Stimulated activated naive CD8-positive, alpha-beta T cell treated with anti-CD3 and anti-CD28 coated beads, Interleukin-15, Interleukin-2, amounts not matched to agents 100 U/mL and 50 U/mL, for 24 hours (primary cell): ENCODE results near the gene CACNG1.
A peak's percentile ranks its signal among the peaks of the same experiment; 100 is the strongest.
"Not testable (repeated sequence)": the region's sequence is repeated elsewhere in the genome, so short reads cannot be mapped to it uniquely, and the experiment has no call there.

Experiments
- ATAC-seq: fragments of 150-1000 bp; cut with Tn5 transposase; one replicate; pipeline ENCODE4 v1.10.0; 2021
- DNase-seq: peaks from one replicate; pipeline ENCODE4 v3.0.0; 2021

The CACNG1 gene

GRCh38 chr17:67080804-67081203 lies 36.5 kb downstream of the CACNG1 start:
- ATAC-seq (peak; percentile 32), DNase-seq (no peak)

DNA sequence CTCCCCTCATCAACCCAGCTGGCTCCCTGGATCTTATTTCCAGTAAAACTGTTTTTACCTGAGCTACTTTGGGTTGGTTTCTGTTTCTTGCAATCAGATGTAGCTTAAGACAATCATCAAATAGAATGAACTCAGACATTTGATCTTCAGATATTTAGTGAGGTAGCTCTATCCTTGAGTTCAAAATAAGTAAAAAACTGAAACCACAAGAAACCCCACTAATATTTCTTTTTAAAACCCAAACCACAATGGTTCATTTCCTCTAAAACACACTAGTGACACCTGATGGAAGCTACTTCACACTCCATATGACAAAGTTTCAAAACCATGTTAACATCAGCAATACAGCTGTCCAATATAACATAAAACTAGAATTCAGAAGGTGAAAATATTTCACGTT lies 37.8 kb downstream of the CACNG1 start:
- peak; percentile 43 for ATAC-seq
- no peak for DNase-seq

- DNase-seq (no peak), ATAC-seq (no peak)
Observed at GRCh38 chr17:67085406-67085805, 41.1 kb downstream of the CACNG1 start.

DNA sequence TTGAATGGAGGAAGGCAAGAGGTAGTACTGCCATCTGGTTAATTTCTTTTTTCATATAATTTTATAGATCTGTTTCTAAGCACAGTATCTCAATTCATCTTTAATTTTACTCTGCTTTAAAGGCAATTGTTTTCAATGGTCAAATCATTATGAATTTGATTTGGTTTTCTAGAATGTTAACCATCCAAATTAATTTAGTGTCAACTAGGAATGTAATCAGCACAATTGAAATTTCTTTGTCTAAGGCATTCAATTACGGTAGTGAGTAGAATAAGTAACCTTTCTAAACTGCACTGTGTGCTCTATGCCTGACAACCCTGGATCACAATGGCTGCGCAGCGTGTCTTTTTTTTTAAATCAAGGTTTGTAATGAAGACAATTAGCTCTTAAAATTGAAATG lies 44.3 kb downstream of the CACNG1 start:
- ATAC-seq (no peak), DNase-seq (no peak)

DNA sequence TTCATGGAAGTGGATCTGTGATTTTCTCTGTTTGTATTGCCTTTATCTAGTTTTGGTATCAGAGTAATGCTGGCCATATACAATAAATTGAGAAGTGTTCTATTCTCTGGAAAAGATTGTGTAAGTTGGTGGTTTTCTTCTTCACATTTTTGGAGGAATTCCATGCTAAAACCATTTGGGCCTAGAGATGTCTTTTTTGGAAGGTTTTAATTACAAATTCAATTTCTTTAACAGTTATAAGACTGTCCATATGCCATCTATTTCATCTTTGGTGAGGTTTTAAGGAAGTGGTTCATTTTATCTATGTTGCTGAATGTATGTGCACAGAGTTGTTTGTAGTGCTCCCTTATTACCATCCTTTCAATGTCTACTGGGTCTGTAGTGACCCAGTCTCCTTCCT lies 46.0 kb downstream of the CACNG1 start:
- ATAC-seq (no peak), DNase-seq (no peak)

- no peak for DNase-seq
- no peak for ATAC-seq
Observed at GRCh38 chr17:67092291-67092690, 47.9 kb downstream of the CACNG1 start.

DNA sequence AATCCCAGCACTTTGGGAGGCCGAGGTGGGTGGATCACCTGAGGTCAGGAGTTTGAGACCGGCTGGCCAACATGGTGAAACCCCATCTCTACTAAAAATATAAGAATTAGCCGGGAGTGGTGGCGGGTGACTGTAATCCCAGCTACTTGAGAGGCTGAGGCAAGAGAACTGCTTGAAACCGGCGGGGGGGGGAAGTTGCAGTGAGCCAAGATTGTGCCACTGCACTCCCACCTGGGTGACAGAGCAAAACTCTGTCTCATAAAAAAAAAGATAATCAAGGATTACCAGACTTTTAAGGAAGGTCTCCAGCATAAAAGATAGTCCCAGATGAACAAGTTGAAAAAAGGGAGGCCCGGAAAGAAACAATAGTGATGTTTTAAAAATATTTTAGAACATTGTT lies 48.4 kb downstream of the CACNG1 start:
- not testable (repeated sequence) for ATAC-seq, DNase-seq

GRCh38 chr17:67093348-67093747 lies 49.0 kb downstream of the CACNG1 start:
- DNase-seq (no peak), ATAC-seq (no peak)

DNA sequence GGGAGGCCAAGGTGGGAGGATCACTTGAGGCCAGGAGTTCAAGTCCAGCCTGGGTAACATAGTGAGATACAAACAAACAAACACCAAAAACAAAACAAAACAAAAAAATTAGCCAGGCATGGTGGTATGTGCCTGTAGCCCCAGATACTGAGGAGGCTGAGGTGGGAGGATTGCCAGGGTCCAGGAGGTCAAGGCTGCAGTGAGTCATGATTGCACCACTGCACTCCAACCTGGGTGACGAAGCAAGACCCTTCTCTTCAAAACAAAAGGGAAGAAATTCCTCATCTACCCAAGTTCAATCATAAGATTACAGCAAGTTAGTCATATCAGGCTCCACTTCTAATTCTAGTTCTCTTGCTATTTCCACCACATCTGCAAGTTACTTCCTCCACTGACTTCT lies 50.9 kb downstream of the CACNG1 start:
- ATAC-seq, DNase-seq: not testable (repeated sequence)

DNA sequence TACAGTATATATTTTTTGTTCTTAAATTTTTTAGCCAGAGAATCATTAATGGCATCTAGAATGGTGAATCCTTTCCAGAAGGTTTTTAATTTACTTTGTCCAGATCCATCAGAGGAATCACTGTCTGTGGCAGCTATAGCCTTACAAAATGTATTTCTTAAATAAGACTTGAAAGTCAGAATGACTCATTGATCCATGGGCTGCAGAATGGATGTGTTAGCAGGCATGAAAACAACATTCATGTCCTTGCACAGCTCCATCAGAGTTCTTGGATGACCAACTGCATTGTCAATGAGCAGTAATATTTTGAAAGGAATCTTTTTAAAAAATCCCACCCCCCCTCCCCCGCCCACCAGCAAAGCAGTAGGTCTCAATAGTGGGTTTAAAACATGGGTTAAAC lies 51.4 kb downstream of the CACNG1 start:
- DNase-seq, result no peak
- no peak for ATAC-seq

- ATAC-seq (no peak), DNase-seq (no peak)
Observed at GRCh38 chr17:67096609-67097008, 52.3 kb downstream of the CACNG1 start.

- ATAC-seq (no peak), DNase-seq (no peak)
Observed at GRCh38 chr17:67098006-67098405, 53.7 kb downstream of the CACNG1 start.

DNA sequence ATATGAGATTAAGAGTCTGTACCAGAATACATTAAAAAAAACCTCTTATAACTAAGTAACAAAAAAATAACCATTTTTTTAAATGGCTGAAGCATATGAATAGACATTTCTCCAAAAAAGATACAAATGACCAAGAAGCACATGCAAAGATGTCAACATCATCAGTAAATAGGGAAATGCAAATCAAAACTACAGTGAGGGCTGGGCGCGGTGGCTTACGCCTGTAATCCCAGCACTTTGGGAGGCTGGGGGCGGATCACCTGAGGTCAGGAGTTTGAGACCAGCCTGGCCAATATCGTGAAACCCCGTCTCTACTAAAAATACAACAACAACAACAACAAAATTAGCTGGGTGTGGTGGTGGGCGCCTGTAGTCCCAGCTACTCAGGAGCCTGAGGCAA lies 60.3 kb downstream of the CACNG1 start:
- DNase-seq, ATAC-seq: not testable (repeated sequence)

DNA sequence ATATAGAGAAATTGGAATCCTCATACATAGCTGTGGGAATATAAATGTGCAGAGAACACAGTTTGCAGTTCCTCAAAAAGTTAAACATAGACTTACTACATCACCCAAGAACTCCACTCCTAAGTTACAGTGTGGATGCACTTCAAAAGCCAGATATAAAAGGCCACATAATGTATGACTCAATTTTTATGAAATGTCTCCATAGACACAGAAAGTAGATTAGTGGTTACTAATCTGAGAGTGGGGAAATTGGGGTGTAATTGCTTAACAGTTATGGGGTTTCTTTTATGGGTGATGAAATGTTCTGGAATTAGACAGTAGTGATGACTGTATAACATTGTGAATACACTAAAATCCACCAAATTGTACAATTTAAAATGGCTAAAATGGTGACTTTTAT lies 60.9 kb downstream of the CACNG1 start:
- ATAC-seq, result peak; percentile 36

More for the DNA sequence above, 60.9 kb downstream of the CACNG1 start:
- DNase-seq, result no peak
